Measurements from ENCODE around the gene DLG2.

DLG2 gene

DNA sequence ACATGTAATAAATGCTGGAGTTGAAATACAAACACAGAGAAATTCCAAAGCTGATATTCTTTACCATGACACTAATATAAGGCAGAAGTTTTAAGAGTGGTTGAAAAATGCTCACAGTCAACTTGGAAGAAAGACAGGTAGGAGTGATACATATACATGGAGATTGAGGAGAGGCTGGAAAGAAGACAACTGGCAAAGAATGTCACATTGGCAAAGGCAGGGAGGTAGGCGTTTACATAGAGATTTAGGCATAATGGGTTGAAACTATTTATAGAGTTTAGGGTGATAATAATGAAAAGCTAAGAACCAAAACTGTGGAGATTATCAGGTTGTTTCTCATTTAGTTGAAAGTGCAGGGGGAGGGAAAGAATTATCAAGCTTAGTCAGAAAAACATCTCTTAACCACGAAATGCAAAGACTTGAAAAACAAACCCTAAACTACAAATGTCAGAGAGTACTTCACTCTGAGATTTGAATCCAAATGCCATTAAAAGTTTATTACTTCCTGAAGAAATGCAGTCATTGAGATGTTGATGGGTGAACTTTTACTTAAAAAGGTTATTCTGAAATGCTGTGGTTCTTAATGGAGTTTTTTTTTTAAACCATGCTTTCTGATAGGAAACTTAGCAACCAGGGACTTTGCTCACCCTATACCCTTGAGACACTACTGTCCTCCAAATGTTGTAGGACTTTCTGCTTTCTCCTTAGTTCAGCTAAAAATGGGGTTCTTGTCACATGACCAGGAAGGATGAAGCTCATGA lies 2202.6 kb downstream of the DLG2 start:
- TF ChIP-seq FOXP2 (optimal IDR thresholded peaks at IDR 0.05; ENCODE audit: borderline replicate concordance, extremely low read depth, extremely low read length, insufficient read depth): no peak
- TF ChIP-seq POLR2AphosphoS5 (IDR thresholded peaks at IDR 0.05; ENCODE audit: low read depth, low read length): no peak
- TF ChIP-seq, protein P1, sequence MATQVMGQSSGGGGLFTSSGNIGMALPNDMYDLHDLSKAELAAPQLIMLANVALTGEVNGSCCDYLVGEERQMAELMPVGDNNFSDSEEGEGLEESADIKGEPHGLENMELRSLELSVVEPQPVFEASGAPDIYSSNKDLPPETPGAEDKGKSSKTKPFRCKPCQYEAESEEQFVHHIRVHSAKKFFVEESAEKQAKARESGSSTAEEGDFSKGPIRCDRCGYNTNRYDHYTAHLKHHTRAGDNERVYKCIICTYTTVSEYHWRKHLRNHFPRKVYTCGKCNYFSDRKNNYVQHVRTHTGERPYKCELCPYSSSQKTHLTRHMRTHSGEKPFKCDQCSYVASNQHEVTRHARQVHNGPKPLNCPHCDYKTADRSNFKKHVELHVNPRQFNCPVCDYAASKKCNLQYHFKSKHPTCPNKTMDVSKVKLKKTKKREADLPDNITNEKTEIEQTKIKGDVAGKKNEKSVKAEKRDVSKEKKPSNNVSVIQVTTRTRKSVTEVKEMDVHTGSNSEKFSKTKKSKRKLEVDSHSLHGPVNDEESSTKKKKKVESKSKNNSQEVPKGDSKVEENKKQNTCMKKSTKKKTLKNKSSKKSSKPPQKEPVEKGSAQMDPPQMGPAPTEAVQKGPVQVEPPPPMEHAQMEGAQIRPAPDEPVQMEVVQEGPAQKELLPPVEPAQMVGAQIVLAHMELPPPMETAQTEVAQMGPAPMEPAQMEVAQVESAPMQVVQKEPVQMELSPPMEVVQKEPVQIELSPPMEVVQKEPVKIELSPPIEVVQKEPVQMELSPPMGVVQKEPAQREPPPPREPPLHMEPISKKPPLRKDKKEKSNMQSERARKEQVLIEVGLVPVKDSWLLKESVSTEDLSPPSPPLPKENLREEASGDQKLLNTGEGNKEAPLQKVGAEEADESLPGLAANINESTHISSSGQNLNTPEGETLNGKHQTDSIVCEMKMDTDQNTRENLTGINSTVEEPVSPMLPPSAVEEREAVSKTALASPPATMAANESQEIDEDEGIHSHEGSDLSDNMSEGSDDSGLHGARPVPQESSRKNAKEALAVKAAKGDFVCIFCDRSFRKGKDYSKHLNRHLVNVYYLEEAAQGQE (IDR thresholded peaks at IDR 0.05; ENCODE audit: insufficient read depth in 1 of 2, low read depth in 2 of 2, low read length in 2 of 2): no peak
- TF ChIP-seq TAF1 (IDR thresholded peaks at IDR 0.05; ENCODE audit: borderline replicate concordance, insufficient read depth, low read length): no peak
- no peak for TF ChIP-seq SIN3A (IDR thresholded peaks at IDR 0.05; ENCODE audit: borderline replicate concordance, insufficient read depth, low read length)

DNA sequence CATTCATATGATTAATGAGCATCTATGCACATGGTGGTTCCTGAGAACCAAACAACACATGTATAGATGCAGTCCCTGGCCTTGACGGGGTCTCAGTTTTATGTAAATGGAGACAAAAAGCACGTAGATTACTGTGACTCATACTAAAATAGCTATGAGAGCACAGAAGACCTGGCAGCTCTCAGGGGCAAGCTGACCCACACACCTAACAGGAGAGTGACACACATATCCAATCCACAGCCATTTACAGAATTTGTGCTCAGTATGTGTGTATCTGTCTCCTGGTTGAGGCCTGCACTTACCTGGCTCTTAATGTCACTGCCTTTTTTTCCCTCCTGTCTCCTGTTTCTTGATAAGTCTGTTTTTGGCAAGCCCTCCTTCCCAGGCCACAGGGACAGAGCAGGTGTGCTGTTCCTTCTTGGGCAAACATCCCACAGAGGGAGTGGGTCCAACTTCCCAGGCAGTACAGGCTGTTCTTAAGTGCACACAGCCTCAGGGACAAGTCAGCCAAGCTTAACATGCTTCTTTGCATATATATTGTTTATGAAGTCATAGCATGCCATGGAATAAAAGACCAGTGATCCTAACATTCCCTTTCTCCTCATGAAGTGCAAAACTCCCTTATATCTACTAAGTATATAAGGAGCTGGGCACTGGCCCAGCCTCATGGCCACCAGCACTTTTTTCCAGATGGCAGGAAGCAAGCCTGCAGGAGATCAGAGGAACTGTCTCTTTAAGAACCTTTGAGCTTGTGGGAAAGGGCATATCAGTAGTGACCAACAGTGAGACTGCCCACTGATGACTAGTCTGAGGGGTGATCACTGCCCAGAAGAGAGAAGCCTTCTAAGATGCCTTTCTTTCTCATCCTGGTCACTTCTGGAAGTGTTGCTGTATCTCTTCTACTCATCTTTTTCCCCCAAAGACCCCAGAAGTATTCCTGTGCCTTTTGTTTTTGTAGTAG lies 2216.3 kb downstream of the DLG2 start:
- TF ChIP-seq FOXP2 (optimal IDR thresholded peaks at IDR 0.05; ENCODE audit: borderline replicate concordance, extremely low read depth, extremely low read length, insufficient read depth): no peak
- no peak for TF ChIP-seq TAF1 (IDR thresholded peaks at IDR 0.05; ENCODE audit: borderline replicate concordance, insufficient read depth, low read length)
- TF ChIP-seq, protein P1 (IDR thresholded peaks at IDR 0.05; ENCODE audit: insufficient read depth in 1 of 2, low read depth in 2 of 2, low read length in 2 of 2): no peak

DNA sequence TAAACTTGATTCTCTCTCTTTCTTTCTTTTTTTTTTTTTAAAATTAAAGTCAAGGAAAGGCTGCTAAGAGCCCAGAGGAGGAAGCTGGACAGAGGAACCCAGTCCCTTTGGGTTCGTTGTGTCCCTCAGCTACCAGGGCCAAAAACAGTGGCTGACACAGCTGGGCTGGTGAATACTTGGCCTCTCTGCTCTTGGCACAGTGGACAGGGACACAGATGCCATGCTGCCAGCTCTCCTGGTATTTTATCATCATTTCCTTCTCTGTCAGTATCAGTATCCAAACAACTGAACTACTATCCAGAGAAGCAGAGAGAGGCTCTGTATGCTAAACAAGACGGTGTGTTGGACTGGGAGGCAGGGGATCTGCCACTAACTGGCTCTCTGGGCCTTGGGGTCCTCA lies 2217.3 kb downstream of the DLG2 start:
- TF ChIP-seq POLR2AphosphoS5 (IDR thresholded peaks at IDR 0.05; ENCODE audit: low read depth, low read length): no peak
- TF ChIP-seq, protein P1 (IDR thresholded peaks at IDR 0.05; ENCODE audit: insufficient read depth in 1 of 2, low read depth in 2 of 2, low read length in 2 of 2): no peak
- TF ChIP-seq FOXP2 (optimal IDR thresholded peaks at IDR 0.05; ENCODE audit: borderline replicate concordance, extremely low read depth, extremely low read length, insufficient read depth): no peak
- TF ChIP-seq TAF1 (IDR thresholded peaks at IDR 0.05; ENCODE audit: borderline replicate concordance, insufficient read depth, low read length): no peak
- no peak for TF ChIP-seq SIN3A (IDR thresholded peaks at IDR 0.05; ENCODE audit: borderline replicate concordance, insufficient read depth, low read length)

DNA sequence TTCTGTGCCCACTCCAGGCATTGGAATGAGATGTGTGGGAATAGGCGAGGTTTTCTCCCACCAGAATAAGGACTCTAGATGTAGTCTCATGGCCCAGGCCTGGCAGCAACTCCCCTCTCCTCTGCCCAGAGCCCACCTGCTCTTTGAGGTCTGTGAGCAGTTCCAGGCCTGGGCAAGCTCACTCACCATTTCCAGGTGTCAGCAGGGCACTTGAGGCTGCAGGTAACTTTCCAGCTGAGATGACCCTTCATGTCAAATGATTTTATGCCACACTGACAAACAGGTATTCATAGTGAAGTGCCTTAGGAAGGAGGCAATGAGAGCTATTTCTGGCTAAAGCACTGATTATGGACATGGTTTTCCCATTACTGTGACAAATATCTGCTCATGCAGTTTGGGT lies 2217.7 kb downstream of the DLG2 start:
- TF ChIP-seq POLR2AphosphoS5 (IDR thresholded peaks at IDR 0.05; ENCODE audit: low read depth, low read length) (no peak), FOXP2 (optimal IDR thresholded peaks at IDR 0.05; ENCODE audit: borderline replicate concordance, extremely low read depth, extremely low read length, insufficient read depth) (no peak)

DNA sequence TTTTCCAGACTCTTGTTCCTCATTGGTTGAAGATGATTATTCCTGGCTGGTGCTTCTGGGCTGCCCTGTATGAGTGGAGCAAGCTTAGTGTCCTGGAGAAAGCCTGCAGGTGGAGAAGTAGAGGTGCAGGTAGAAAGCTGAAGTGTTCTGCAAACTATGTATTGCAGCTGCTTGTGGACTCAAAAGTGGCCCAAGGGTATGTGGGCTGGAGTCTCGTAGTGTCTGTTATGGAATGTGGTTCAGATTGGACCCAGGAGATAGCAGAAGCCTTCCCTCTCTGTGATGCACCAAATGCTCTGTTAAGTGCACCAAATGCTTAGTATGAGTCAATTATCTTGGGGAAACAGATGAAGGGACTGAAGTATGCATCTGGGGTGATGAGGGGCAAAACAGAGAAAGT lies 2218.2 kb downstream of the DLG2 start:
- TF ChIP-seq FOXP2 (optimal IDR thresholded peaks at IDR 0.05; ENCODE audit: borderline replicate concordance, extremely low read depth, extremely low read length, insufficient read depth) (no peak), TAF1 (IDR thresholded peaks at IDR 0.05; ENCODE audit: borderline replicate concordance, insufficient read depth, low read length) (no peak), POLR2AphosphoS5 (IDR thresholded peaks at IDR 0.05; ENCODE audit: low read depth, low read length) (no peak)
- TF ChIP-seq, protein P1 (IDR thresholded peaks at IDR 0.05; ENCODE audit: insufficient read depth in 1 of 2, low read depth in 2 of 2, low read length in 2 of 2): no peak
